ENCODE results near the gene TP53BP1.
"Not testable (repeated sequence)": the region's sequence is repeated elsewhere in the genome, so short reads cannot be mapped to it uniquely, and the experiment has no call there.

TP53BP1 gene, protein sequence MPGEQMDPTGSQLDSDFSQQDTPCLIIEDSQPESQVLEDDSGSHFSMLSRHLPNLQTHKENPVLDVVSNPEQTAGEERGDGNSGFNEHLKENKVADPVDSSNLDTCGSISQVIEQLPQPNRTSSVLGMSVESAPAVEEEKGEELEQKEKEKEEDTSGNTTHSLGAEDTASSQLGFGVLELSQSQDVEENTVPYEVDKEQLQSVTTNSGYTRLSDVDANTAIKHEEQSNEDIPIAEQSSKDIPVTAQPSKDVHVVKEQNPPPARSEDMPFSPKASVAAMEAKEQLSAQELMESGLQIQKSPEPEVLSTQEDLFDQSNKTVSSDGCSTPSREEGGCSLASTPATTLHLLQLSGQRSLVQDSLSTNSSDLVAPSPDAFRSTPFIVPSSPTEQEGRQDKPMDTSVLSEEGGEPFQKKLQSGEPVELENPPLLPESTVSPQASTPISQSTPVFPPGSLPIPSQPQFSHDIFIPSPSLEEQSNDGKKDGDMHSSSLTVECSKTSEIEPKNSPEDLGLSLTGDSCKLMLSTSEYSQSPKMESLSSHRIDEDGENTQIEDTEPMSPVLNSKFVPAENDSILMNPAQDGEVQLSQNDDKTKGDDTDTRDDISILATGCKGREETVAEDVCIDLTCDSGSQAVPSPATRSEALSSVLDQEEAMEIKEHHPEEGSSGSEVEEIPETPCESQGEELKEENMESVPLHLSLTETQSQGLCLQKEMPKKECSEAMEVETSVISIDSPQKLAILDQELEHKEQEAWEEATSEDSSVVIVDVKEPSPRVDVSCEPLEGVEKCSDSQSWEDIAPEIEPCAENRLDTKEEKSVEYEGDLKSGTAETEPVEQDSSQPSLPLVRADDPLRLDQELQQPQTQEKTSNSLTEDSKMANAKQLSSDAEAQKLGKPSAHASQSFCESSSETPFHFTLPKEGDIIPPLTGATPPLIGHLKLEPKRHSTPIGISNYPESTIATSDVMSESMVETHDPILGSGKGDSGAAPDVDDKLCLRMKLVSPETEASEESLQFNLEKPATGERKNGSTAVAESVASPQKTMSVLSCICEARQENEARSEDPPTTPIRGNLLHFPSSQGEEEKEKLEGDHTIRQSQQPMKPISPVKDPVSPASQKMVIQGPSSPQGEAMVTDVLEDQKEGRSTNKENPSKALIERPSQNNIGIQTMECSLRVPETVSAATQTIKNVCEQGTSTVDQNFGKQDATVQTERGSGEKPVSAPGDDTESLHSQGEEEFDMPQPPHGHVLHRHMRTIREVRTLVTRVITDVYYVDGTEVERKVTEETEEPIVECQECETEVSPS (N-terminal part only)

DNA sequence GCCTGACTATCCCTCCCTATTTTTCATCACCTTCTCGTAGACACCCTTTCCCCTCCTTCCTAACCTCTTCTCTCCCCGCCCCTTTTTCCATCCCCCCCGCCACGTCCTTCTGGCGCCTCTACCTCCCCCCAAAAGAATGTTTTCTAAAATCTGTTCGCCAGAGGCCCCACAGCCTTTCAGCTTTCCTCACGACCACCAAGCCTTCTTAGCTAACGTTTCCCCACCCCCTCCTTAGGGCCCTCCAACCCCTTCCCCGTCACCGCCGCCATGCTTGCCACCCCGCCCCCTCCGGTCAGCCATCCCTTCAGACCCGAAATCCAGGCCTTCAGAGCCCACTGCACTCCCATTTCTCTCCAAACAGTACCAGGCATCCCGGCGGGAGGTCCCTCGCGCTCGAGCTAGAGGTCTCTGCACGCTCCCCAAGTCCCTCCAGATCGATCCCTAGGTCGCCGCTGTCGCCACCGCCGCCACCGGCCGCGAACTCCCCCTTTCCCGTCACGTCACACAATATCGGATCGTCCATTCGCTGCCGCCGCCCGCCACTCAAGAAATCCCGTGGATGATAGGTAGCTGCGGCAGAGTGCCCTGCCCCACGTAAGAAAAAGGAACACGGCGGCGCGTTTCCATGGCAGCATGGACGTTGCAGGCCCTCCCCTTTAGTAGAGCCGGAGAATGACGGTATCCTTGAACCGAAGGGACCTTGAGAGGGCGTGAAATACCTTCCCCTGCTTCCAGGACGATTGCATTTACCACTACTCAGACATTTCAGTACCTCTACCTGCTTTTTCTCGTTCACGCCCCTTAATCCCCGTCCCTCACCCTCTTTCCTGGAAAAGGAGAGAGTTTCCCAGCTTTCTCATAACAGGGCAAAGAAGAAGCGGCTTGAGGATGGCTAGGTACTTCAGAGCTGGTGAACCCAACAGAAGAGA, at the start of gene TP53BP1:
TP53BP1 (minus strand) TSS at position 484 of the 929 bp plus-strand sequence; CDS start at position 371, 113 bp downstream.
- peak; percentile 68 for DNase-seq (ENCODE audit: low read depth)

DNA sequence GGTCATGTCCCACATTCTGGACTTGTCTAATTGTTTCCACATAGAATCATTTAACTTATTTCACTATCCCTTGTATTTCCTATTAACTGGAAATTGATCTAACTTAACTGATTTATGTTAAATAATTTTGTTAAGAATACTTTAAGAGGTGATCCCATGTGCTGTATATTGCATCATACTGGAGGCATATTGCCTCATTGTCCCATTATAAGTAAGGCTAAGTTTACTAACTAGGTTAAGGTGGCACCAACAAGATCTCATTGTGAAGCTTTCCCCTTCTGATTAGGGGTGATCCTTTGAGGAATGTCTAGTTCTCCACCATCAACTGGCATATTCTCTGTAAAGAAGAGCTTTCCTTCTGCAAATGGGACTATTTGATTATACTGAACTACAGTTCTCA, 48.8 kb upstream of the TP53BP1 start:
- no peak for DNase-seq (ENCODE audit: low read depth)

DNA sequence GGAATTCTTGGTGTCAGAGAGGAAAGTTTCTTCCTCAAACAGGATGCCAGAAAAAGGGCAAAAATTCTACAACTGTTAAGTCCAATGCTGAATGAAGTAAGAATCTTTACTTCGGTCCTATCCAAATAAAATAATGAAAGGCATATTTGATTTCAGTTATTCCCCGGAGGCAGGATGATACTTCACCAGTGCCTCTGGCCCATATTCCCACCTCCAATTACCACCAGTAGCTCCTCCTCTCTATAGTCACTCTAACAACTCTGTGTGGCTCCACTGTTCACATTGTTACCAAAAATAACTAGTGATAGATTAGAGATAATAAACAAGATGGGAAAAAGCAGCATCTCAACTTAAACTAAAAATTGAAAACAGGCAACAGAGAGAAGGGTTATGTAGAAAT, 45.1 kb upstream of the TP53BP1 start:
- no peak for DNase-seq (ENCODE audit: low read depth)

DNA sequence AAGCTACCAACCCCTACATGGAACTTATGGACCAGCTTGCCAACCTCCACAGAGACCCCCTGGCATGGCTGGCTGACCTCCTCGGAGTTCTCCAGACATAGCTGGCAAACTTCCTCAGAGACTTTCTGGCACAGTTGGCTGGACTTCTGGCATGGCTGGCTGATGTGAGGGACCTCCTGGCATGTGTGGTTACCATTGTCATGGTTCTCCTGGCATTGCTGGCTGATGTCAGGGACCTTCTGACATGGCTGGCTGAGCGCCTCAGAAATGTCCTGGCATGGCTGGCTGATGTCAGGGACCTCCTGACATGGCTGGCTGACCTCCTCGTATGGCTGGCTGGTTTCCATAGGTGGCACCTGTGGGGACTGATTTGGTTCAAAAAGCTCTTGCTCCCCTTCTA, 41.9 kb upstream of the TP53BP1 start:
- no peak for DNase-seq (ENCODE audit: low read depth)

DNA sequence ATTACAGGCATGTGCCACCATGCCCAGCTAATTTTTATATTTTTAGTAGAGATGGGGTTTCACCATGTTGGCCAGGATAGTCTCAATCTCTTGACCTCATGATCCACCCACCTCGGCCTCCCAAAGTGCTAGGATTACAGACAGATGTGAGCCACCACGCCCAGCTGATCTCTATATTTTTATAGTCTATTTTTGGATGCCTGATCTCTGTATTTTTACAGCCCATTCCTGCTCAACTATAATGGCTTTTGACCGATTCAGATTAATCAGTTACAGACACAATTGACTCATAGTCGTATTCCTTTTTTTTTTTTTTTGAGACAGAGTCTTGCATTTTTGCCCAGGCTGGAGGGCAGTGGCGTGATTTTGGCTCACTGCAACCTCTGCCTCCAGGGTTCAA, 39.9 kb upstream of the TP53BP1 start:
- not testable (repeated sequence) for DNase-seq (ENCODE audit: low read depth)

DNA sequence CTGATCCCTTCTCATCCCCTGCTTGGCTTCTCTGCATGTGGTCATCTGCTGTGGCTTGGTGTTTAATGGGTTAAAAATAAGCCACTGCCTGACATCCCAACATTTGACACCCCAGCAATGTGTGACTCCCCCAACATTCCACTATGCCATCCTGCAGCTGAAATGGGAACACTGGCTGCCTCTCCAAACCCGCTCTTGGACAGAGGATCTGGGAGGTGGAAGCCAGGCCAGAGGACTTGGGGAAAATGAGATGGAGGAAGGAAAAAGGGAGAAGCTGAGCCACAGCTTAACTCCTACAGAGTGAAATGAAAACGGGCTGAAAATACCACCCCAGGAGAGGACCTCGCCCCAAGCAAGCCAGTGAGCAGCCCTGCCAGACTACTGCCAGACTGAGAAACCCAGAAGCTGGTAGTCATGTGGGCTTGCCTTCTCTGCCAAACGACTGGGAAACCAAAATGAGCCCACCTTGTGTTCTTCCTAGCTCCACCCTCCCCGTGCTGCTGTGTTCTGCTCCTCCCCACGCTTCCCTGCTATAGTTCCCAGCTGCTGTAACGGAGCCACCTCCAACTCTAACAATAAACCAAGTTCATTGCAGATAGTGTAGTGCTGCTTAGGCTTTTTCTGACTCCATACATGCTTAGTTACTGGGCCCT, 38.2 kb upstream of the TP53BP1 start:
- no peak for DNase-seq (ENCODE audit: low read depth)

DNA sequence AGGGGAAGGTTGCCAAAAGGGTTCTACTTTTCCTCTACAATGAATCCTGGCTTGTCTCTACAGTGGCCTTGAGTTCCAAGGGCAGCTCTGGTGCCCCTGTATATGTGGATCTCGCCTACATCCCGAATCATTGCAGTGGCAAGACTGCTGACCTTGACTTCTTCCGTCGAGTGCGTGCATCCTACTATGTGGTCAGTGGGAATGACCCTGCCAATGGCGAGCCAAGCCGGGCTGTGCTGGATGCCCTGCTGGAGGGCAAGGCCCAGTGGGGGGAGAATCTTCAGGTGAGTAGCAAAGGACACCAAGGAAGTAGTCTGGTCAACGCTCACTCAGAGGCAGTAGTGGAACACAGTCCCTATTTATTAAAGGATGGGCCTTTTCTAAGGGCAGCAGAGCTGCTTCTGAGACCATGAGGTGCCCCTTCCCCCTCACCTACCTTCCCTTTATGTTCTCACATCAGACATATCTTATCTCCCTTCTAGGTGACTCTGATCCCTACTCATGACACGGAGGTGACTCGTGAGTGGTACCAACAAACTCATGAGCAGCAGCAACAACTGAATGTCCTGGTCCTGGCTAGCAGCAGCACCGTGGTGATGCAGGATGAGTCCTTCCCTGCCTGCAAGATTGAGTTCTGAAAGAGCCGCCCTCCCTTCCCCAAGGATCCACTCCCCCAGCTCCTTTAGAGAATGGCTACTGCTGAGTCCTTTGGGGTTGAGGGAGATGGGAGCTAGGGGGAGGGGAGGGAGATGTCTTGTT, 36.8 kb upstream of the TP53BP1 start:
- no peak for DNase-seq (ENCODE audit: low read depth)

DNA sequence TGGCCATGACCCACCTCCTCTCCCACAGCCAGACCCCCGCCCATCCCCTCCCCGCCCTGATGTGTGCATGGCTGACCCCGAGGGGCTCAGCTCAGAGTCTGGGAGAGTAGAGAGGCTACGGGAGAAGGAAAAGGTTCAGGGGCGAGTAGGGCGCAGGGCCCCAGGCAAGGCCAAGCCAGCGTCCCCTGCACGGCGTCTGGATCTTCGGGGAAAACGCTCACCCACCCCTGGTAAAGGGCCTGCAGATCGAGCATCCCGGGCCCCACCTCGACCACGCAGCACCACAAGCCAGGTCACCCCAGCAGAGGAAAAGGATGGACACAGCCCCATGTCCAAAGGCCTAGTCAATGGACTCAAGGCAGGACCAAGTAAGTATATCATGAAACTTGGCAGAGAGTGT, 36.2 kb upstream of the TP53BP1 start:
- DNase-seq (ENCODE audit: low read depth) = no peak

DNA sequence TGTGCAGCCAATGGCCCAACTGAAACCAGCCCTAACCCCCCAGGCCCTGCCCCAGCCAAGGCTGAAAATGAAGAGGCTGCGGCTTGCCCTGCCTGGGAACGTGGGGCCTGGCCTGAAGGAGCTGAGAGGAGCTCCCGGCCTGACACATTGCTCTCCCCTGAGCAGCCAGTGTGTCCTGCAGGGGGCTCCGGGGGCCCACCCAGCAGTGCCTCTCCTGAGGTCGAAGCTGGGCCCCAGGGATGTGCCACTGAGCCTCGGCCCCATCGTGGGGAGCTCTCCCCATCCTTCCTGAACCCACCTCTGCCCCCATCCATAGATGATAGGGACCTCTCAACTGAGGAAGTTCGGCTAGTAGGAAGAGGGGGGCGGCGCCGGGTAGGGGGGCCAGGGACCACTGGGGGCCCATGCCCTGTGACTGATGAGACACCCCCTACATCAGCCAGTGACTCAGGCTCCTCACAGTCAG, 35.6 kb upstream of the TP53BP1 start:
- no peak for DNase-seq (ENCODE audit: low read depth)

DNA sequence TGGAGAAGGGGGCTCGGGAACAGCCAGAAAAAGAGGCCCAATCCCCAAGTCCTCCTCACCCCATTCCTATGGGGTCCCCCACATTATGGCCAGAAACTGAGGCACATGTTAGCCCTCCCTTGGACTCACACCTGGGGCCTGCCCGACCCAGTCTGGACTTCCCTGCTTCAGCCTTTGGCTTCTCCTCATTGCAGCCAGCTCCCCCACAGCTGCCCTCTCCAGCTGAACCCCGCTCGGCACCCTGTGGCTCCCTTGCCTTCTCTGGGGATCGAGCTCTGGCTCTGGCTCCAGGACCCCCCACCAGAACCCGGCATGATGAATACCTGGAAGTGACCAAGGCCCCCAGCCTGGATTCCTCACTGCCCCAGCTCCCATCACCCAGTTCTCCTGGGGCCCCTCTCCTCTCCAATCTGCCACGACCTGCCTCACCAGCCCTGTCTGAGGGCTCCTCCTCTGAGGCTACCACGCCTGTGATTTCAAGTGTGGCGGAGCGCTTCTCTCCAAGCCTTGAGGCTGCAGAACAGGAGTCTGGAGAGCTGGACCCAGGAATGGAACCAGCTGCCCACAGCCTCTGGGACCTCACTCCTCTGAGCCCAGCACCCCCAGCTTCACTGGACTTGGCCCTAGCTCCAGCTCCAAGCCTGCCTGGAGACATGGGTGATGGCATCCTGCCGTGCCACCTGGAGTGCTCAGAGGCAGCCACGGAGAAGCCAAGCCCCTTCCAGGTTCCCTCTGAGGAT, 35.0 kb upstream of the TP53BP1 start:
- DNase-seq (ENCODE audit: low read depth) = no peak

DNA sequence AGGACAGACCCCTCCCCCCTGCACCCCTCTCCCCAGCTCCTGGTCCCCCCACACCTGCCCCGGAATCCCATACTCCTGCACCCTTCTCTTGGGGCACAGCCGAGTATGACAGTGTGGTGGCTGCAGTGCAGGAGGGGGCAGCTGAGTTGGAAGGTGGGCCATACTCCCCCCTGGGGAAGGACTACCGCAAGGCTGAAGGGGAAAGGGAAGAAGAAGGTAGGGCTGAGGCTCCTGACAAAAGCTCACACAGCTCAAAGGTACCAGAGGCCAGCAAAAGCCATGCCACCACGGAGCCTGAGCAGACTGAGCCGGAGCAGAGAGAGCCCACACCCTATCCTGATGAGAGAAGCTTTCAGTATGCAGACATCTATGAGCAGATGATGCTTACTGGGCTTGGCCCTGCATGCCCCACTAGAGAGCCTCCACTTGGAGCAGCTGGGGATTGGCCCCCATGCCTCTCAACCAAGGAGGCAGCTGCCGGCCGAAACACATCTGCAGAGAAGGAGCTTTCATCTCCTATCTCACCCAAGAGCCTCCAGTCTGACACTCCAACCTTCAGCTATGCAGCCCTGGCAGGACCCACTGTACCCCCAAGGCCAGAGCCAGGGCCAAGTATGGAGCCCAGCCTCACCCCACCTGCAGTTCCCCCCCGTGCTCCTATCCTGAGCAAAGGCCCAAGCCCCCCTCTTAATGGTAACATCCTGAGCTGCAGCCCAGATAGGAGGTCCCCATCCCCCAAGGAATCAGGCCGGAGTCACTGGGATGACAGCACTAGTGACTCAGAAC, 34.3 kb upstream of the TP53BP1 start:
- DNase-seq (ENCODE audit: low read depth) = no peak

DNA sequence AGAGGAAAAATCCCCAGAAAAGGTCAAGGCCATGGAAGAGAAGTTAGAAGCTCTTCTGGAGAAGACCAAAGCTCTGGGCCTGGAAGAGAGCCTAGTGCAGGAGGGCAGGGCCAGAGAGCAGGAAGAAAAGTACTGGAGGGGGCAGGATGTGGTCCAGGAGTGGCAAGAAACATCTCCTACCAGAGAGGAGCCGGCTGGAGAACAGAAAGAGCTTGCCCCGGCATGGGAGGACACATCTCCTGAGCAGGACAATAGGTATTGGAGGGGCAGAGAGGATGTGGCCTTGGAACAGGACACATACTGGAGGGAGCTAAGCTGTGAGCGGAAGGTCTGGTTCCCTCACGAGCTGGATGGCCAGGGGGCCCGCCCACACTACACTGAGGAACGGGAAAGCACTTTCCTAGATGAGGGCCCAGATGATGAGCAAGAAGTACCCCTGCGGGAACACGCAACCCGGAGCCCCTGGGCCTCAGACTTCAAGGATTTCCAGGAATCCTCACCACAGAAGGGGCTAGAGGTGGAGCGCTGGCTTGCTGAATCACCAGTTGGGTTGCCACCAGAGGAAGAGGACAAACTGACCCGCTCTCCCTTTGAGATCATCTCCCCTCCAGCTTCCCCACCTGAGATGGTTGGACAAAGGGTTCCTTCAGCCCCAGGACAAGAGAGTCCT, 33.4 kb upstream of the TP53BP1 start:
- DNase-seq (ENCODE audit: low read depth) = no peak

DNA sequence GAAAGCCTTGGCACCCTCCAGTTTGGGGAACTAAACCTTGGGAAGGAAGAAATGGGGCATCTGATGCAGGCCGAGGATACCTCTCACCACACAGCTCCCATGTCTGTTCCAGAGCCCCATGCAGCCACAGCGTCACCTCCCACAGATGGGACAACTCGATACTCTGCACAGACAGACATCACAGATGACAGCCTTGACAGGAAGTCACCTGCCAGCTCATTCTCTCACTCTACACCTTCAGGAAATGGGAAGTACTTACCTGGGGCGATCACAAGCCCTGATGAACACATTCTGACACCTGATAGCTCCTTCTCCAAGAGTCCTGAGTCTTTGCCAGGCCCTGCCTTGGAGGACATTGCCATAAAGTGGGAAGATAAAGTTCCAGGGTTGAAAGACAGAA, 32.2 kb upstream of the TP53BP1 start:
- DNase-seq (ENCODE audit: low read depth) = no peak

DNA sequence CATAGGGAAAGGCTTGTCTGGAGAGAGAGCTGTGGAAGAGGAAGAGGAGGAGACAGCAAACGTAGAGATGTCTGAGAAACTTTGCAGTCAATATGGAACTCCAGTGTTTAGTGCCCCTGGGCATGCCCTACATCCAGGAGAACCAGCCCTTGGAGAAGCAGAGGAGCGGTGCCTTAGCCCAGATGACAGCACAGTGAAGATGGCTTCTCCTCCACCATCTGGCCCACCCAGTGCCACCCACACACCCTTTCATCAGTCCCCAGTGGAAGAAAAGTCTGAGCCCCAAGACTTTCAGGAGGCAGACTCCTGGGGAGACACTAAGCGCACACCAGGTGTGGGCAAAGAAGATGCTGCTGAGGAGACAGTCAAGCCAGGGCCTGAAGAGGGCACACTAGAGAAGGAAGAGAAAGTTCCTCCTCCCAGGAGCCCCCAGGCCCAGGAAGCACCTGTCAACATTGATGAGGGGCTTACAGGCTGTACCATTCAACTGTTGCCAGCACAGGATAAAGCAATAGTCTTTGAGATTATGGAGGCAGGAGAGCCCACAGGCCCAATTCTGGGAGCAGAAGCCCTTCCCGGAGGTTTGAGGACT, 31.4 kb upstream of the TP53BP1 start:
- DNase-seq (ENCODE audit: low read depth) = no peak

DNA sequence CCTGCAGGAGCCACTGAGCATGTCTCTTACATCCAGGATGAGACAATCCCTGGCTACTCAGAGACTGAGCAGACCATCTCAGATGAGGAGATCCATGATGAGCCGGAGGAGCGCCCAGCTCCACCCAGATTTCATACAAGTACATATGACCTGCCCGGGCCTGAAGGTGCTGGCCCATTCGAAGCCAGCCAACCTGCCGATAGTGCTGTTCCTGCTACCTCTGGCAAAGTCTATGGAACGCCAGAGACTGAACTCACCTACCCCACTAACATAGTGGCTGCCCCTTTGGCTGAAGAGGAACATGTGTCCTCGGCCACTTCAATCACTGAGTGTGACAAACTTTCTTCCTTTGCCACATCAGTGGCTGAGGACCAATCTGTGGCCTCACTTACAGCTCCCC, 30.7 kb upstream of the TP53BP1 start:
- no peak for DNase-seq (ENCODE audit: low read depth)

DNA sequence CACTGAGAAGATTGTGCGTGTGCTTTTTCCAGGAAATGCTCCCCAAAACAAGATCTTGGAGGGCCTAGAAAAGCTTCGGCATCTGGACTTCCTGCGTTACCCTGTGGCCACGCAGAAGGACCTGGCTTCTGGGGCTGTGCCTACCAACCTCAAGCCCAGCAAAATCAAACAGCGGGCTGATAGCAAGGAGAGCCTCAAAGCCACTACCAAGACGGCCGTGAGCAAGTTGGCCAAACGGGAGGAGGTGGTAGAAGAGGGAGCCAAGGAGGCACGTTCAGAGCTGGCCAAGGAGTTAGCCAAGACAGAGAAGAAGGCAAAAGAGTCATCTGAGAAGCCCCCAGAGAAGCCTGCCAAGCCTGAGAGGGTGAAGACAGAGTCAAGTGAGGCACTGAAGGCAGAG, 29.3 kb upstream of the TP53BP1 start:
- no peak for DNase-seq (ENCODE audit: low read depth)

DNA sequence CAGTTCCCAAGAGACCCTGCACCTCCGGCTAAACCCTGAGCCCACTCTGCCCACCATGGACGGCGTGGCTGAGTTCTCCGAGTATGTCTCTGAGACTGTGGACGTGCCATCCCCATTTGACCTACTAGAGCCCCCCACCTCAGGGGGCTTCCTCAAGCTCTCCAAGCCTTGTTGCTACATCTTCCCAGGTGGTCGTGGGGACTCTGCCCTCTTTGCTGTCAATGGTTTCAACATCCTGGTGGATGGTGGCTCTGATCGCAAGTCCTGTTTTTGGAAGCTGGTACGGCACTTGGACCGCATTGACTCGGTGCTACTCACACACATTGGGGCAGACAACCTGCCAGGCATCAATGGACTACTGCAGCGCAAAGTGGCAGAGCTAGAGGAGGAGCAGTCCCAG, 28.5 kb upstream of the TP53BP1 start:
- DNase-seq (ENCODE audit: low read depth) = no peak
